Endothelial cell of umbilical vein (primary cell): ENCODE results near the gene LY9. TPM values are rescaled to one million over a fixed set of nuclear protein-coding genes. Genes with fewer than 3 reads are reported as not detected.

Source experiments
- BruUV-seq: library from RNA; stranded (reverse); fragments of 400-500 nt; replicated peaks from 2 replicates; lab custom pipeline; 2021; lab: Mats Ljungman, UMichigan
- CTCF ChIA-PET: fragments of 300-600, 350-600 bp; sonication (Branson Sonifier 250); formaldehyde crosslinking; loops from one replicate; lab custom pipeline; 2021; ENCODE audit warnings: antibody characterized with exemption, inconsistent platforms; lab: Charles Lee
- POLR2A ChIA-PET: fragments of 300-600, 350-600 bp; sonication (Branson Sonifier 250); formaldehyde crosslinking; loops from one replicate; lab custom pipeline; 2021; ENCODE audit warnings: antibody characterized with exemption, inconsistent platforms; lab: Charles Lee
- DNase-seq: peaks from one replicate; pipeline ENCODE4 v3.0.0-alpha.2; 2011; ENCODE audit warnings: low read depth, low spot score
- FAIRE-seq: peaks from 2 replicates; lab custom pipeline; 2011; peaks lifted over from hg19 to GRCh38; lab: Jason Lieb, UNC
- H2AFZ ChIP-seq: 2 replicates; pipeline ENCODE4 v1.6.0; 2012; ENCODE audit warnings: low read depth, low read length, control low read depth, inconsistent platforms
- H3K27ac ChIP-seq: 2 replicates; pipeline ENCODE4 v1.5.1; 2011; ENCODE audit warnings: low read depth, mild to moderate bottlenecking, control low read depth, low read length, moderate library complexity; ENCODE audit not compliant: insufficient read depth
- H3K27me3 ChIP-seq, 2 experiments: 2 replicates each; pipeline versions ENCODE4 v1.6.0 to v1.6.1; 2011; ENCODE audit warnings: low read length in 2 of 2, mixed read lengths in 1 of 2; ENCODE audit not compliant: control insufficient read depth in 2 of 2, insufficient read depth in 2 of 2
- H3K36me3 ChIP-seq, 2 experiments: 2 replicates in 1 of 2; 3 replicates in 1 of 2; pipeline ENCODE4 v1.5.1; 2011; ENCODE audit warnings: low read length in 2 of 2, mild to moderate bottlenecking in 1 of 2, moderate library complexity in 1 of 2; ENCODE audit not compliant: control insufficient read depth in 2 of 2, insufficient read depth in 2 of 2; ENCODE audit errors: extremely low read depth in 1 of 2
- H3K4me1 ChIP-seq: 3 replicates; pipeline ENCODE4 v1.5.1; 2011; ENCODE audit warnings: mild to moderate bottlenecking, low read length; ENCODE audit not compliant: control insufficient read depth, insufficient read depth; ENCODE audit errors: extremely low read depth
- H3K4me2 ChIP-seq: 2 replicates; pipeline ENCODE4 v1.6.1; 2011; ENCODE audit warnings: low read length, control low read depth, mixed read lengths; ENCODE audit not compliant: insufficient read depth
- H3K4me3 ChIP-seq, 3 experiments: fragments of 200-600 bp in 1 of 3; sonication (generic), shearing (Covaris generic) in 1 of 3; replicated peaks in 1 of 3; 2 replicates each; pipeline ENCODE4 v1.5.1; 2011 to 2016; ENCODE audit warnings: control low read depth in 3 of 3, low read length in 3 of 3, mild to moderate bottlenecking in 2 of 3, inconsistent platforms in 1 of 3, low read depth in 1 of 3, moderate library complexity in 1 of 3; ENCODE audit not compliant: insufficient read depth in 1 of 3
- H3K79me2 ChIP-seq: 2 replicates; pipeline ENCODE4 v1.6.0; 2012; ENCODE audit warnings: low read length, inconsistent platforms; ENCODE audit not compliant: control insufficient read depth, insufficient read depth
- H3K9ac ChIP-seq: replicated peaks from 2 replicates; pipeline ENCODE3; 2011; ENCODE audit warnings: low read length, control low read depth; ENCODE audit not compliant: insufficient read depth; ENCODE audit errors: extremely low read depth
- H3K9me1 ChIP-seq: replicated peaks from 3 replicates; pipeline ENCODE4 v1.6.0; 2011; ENCODE audit warnings: mild to moderate bottlenecking, low read length; ENCODE audit not compliant: control insufficient read depth, insufficient read depth; ENCODE audit errors: extremely low read depth
- H3K9me3 ChIP-seq: replicated peaks from 2 replicates; pipeline ENCODE4 v1.5.1; 2012; ENCODE audit warnings: low read length, inconsistent platforms; ENCODE audit not compliant: control insufficient read depth, insufficient read depth
- H4K20me1 ChIP-seq: replicated peaks from 2 replicates; pipeline ENCODE3; 2011; ENCODE audit warnings: mild to moderate bottlenecking, low read length; ENCODE audit not compliant: control insufficient read depth, insufficient read depth; ENCODE audit errors: extremely low read depth
- EZH2 ChIP-seq: IDR thresholded peaks from 2 replicates; pipeline ENCODE4 v1.6.1; 2012; ENCODE audit warnings: borderline replicate concordance, low read depth, mild to moderate bottlenecking, moderate library complexity, low read length, inconsistent platforms; ENCODE audit not compliant: severe bottlenecking
- FOS ChIP-seq: IDR thresholded peaks from 2 replicates; pipeline ENCODE4 v1.6.1; 2011; ENCODE audit warnings: mild to moderate bottlenecking, low read length, moderate library complexity, borderline replicate concordance; ENCODE audit not compliant: insufficient read depth
- GATA2 ChIP-seq: IDR thresholded peaks from 2 replicates; pipeline ENCODE4 v1.7.0; 2011; ENCODE audit warnings: low read depth, mild to moderate bottlenecking, moderate library complexity, mixed read lengths, low read length; ENCODE audit not compliant: insufficient read length, insufficient read depth
- JUN ChIP-seq: IDR thresholded peaks from 2 replicates; pipeline ENCODE4 v1.6.1; 2011; ENCODE audit warnings: borderline replicate concordance, low read depth; ENCODE audit not compliant: insufficient read length, insufficient read depth
- MYC ChIP-seq: IDR thresholded peaks from one replicate; pipeline ENCODE4 v1.6.1; 2011; ENCODE audit warnings: mild to moderate bottlenecking, low read depth, low read length
- POLR2A ChIP-seq: IDR thresholded peaks from 2 replicates; pipeline ENCODE4 v1.6.1; 2012; ENCODE audit warnings: low read depth, mild to moderate bottlenecking, control low read depth, low read length
- dilution Hi-C: fragments of 300-500 bp; cut with MboI; formaldehyde crosslinking; loops from one replicate; pipeline ENCODE4 v1.15.0; 2019; ENCODE audit warnings: low sequenced_read_pairs; ENCODE audit not compliant: extremely low pct_ligation_motif_present
- intact Hi-C: fragments of 100-400 bp; cut with micrococcal nuclease; formaldehyde crosslinking; loops from one replicate; pipeline ENCODE4 v1.10.0; 2022
- polyA plus RNA-seq, 4 experiments: library from polyadenylated mRNA; depleted of rRNA in 3 of 4; stranded (reverse) in 3 of 4; unstranded in 1 of 4; fragments of >200 nt; gene quantifications; 2 replicates each; pipeline versions ENCODE4 v1.2.1 to v1.2.3, GENCODE V29; 2011 to 2012; ENCODE audit warnings: missing spikeins in 1 of 4
- total RNA-seq: library from RNA; stranded (reverse); gene quantifications from 2 replicates; pipeline ENCODE4 v1.2.3, GENCODE V29; 2021
- TF ChIP-seq, protein P1 (sequence below), 2 donors: IDR thresholded peaks; 1 replicate in 1 of 2; 2 replicates in 1 of 2; pipeline ENCODE4 v1.5.1; 2011; ENCODE audit warnings: low read length in 2 of 2, mild to moderate bottlenecking in 2 of 2, moderate library complexity in 2 of 2, control low read depth in 1 of 2, inconsistent platforms in 1 of 2, low read depth in 1 of 2; ENCODE audit not compliant: insufficient read depth in 1 of 2; ENCODE audit errors: extremely low read depth in 1 of 2

Gene LY9
- total and polyA plus RNA-seq, 2 donors (not counting 3 experiments of a cell fraction or from before 2014, with no cell fraction given), result not detected

DNA sequence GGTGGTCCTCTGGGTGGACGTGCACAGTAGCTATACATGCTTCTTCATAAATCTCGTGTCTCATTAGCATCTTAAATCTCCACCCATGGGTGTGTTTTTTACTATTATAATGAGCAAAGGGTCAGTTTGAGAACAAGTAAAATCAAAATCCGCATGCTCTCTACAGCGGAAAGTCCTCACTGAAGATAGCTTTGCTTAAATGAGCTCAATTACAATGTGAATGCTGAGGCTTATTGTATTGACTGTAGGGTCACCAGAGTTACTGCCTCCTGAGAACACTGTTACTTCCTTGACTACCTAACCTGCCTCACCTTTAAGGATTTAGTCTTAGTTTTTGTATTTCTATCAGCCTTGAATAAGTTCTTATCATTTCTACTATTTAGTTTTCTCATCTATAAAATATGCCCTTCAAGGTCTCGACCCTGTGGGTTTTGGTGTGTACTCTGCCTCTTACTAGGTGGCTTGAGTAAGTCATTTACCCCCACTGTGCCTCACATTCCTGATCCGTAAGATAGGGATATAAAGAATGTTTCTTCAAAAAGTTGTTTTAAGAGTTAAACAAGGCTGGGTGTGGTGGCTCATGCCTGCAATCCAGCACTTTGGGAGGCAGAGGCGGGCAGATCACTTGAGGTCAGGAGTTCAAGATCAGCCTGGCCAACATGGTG lies 49.0 kb upstream of the LY9 start:
- Histone ChIP-seq H3K79me2 (no peaks in the 10 kb centered on the region), H3K27ac (no peak overlapping the region), H3K9me3 (no peaks in the 10 kb centered on the region), H2AFZ (no peak overlapping the region), H3K4me3 (no peak overlapping the region), H3K9me1 (no peaks in the 10 kb centered on the region), H3K27me3 (peaks cover 0 to 4% of the 10 kb centered on the region in 2 experiments), H3K4me2 (no peak overlapping the region), H4K20me1 (no peaks in the 10 kb centered on the region), H3K4me1 (no peaks in the 10 kb centered on the region), H3K36me3 (no peaks in the 10 kb centered on the region), H3K9ac (no peak overlapping the region)
- dilution Hi-C loops (no loop called here), intact Hi-C loops (no loop called here)
- ChIA-PET CTCF (interaction anchor here (1.8 kb wide), 1 partner anchor 30 kb away, joined by 4 read pairs; no protein-coding TSS in a partner anchor), POLR2A (no interaction called here)
- no TSS peak for BruUV-seq
- no peak for TF ChIP-seq FOS
- TF ChIP-seq, protein P1, sequence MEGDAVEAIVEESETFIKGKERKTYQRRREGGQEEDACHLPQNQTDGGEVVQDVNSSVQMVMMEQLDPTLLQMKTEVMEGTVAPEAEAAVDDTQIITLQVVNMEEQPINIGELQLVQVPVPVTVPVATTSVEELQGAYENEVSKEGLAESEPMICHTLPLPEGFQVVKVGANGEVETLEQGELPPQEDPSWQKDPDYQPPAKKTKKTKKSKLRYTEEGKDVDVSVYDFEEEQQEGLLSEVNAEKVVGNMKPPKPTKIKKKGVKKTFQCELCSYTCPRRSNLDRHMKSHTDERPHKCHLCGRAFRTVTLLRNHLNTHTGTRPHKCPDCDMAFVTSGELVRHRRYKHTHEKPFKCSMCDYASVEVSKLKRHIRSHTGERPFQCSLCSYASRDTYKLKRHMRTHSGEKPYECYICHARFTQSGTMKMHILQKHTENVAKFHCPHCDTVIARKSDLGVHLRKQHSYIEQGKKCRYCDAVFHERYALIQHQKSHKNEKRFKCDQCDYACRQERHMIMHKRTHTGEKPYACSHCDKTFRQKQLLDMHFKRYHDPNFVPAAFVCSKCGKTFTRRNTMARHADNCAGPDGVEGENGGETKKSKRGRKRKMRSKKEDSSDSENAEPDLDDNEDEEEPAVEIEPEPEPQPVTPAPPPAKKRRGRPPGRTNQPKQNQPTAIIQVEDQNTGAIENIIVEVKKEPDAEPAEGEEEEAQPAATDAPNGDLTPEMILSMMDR (IDR thresholded peaks at IDR 0.05; ENCODE audit: extremely low read depth in 1 of 2, insufficient read depth in 1 of 2, low read depth in 1 of 2, low read length in 2 of 2), result no peak
- TF ChIP-seq EZH2, result no peak
- TF ChIP-seq JUN, result no peak
- no peak for TF ChIP-seq MYC
- no peak for TF ChIP-seq GATA2
- no peak for TF ChIP-seq POLR2A
- no peak for DNase-seq
- no peak for FAIRE-seq
